Measurements from ENCODE around the gene BACE2.

Gene BACE2

DNA sequence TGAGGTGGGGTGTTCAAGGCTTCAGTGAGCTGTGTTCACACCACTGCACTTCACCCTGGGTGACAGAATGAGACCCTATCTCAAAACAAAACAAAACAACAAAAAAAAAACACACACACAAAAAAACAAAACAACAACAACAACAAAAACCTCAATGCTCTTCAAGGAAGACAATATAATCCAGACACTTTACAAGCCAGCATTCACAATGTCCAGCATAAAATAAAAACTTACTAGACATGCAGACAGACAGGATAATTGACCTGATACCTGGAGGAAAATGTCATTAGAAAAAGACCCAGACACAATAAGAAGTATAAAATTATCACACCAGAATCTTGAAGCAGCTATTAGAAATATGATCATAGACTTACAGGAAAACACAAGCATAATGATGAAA, 39.0 kb upstream of the BACE2 start:
- no peak overlapping the region for H3K27ac Mint-ChIP-seq
- TF ChIP-seq, protein P1, sequence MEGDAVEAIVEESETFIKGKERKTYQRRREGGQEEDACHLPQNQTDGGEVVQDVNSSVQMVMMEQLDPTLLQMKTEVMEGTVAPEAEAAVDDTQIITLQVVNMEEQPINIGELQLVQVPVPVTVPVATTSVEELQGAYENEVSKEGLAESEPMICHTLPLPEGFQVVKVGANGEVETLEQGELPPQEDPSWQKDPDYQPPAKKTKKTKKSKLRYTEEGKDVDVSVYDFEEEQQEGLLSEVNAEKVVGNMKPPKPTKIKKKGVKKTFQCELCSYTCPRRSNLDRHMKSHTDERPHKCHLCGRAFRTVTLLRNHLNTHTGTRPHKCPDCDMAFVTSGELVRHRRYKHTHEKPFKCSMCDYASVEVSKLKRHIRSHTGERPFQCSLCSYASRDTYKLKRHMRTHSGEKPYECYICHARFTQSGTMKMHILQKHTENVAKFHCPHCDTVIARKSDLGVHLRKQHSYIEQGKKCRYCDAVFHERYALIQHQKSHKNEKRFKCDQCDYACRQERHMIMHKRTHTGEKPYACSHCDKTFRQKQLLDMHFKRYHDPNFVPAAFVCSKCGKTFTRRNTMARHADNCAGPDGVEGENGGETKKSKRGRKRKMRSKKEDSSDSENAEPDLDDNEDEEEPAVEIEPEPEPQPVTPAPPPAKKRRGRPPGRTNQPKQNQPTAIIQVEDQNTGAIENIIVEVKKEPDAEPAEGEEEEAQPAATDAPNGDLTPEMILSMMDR (IDR thresholded peaks at IDR 0.05; ENCODE audit: unreplicated experiment in 3 of 3), result no peak
- peaks cover 4% of the 10 kb centered on the region for H3K4me1 Mint-ChIP-seq
- peaks cover 9% of the 10 kb centered on the region for H3K9me3 Mint-ChIP-seq
- no peak overlapping the region for H3K4me3 Mint-ChIP-seq
- no peaks in the 10 kb centered on the region for H3K36me3 Mint-ChIP-seq (ENCODE audit: low read depth)
- H3K27me3 Mint-ChIP-seq (ENCODE audit: low read depth), result peaks cover 8% of the 10 kb centered on the region

DNA sequence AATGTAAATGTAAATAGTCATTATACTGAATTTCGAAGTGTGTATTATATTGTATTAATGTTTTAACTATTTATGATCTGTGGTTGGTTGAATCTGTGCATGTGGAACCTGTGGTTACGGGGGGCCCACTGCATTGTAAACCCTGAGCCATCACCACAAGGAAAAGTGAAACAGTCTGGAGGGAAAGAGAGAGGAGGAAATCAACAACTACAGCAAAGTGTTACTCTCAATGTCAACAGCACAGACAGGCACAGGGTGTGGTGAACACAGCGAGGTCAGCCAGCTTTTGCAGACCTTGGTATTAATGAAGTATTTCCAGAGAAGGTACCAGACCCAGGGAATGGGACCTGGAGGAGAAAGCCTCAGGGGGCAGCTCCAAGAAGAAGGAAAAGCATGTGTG, 37.1 kb upstream of the BACE2 start:
- Mint-ChIP-seq H3K36me3 (ENCODE audit: low read depth) (no peaks in the 10 kb centered on the region), H3K27me3 (ENCODE audit: low read depth) (peaks cover 12% of the 10 kb centered on the region), H3K4me1 (no peaks in the 10 kb centered on the region), H3K4me3 (no peak overlapping the region), H3K9me3 (peaks cover 9% of the 10 kb centered on the region), H3K27ac (no peak overlapping the region)
- TF ChIP-seq, protein P1 (IDR thresholded peaks at IDR 0.05; ENCODE audit: unreplicated experiment in 3 of 3), result no peak

DNA sequence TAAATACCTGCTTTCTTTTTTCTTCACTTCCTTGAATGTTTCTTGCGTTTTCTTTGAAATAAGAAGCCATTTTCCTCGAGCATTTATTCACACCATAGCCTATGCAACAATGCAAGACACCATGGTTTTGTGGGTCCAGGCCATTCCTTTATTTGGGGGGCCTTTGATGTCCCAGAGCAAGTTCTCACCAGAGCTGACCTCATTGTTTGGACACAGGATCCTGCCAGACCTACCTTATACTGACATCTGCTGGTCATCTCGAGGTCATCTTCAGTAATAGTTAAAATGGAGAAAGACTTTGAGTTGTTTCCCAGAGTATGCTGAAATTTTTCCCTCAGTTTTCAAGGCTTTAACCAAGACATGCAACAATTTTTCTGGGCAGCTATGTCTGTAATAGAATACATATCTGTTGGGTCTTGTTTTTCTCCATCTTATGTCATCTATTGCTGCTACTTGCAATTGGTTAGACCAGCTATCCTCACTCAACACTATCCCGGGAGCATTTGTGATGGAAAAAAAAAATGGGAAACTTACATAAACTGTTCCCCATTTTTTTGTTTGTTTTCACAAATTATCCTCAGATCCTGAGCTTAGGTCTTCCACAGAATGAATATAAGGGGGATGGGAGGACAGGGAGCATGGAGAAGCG, 34.0 kb upstream of the BACE2 start:
- no peaks in the 10 kb centered on the region for H3K36me3 Mint-ChIP-seq (ENCODE audit: low read depth)
- peaks cover 12% of the 10 kb centered on the region for H3K27me3 Mint-ChIP-seq (ENCODE audit: low read depth)
- H3K4me1 Mint-ChIP-seq, result no peaks in the 10 kb centered on the region
- TF ChIP-seq, protein P1 (IDR thresholded peaks at IDR 0.05; ENCODE audit: unreplicated experiment in 3 of 3), result peak; percentile 41 to 63 (median 56)
- H3K27ac Mint-ChIP-seq, result no peak overlapping the region
- H3K4me3 Mint-ChIP-seq, result no peak overlapping the region
- H3K9me3 Mint-ChIP-seq, result peaks cover 5% of the 10 kb centered on the region

DNA sequence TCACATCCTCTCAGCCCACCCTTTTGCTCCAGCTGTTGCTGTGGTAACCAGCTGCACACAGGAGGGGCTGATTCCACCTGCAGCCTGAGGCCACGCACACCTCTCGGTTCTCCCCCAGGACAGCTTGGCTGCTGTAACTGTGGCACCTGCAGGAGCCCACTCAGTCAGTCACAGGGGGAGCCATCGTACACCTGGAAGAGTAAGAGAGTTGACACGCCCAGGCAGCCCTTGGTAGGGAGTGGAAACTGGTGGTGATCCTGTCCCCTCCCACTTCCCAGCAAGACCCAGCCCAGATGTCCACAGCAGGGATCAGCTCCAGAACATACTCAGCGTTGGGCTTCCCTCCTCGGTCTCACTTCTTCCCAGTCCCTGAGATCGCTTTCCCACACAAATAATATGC, 32.2 kb upstream of the BACE2 start:
- no peak overlapping the region for H3K4me3 Mint-ChIP-seq
- peaks cover 4% of the 10 kb centered on the region for H3K4me1 Mint-ChIP-seq
- no peaks in the 10 kb centered on the region for H3K9me3 Mint-ChIP-seq
- TF ChIP-seq, protein P1 (IDR thresholded peaks at IDR 0.05; ENCODE audit: unreplicated experiment in 3 of 3), result no peak
- H3K27ac Mint-ChIP-seq, result no peak overlapping the region
- H3K27me3 Mint-ChIP-seq (ENCODE audit: low read depth), result peaks cover 12% of the 10 kb centered on the region
- H3K36me3 Mint-ChIP-seq (ENCODE audit: low read depth), result no peaks in the 10 kb centered on the region

DNA sequence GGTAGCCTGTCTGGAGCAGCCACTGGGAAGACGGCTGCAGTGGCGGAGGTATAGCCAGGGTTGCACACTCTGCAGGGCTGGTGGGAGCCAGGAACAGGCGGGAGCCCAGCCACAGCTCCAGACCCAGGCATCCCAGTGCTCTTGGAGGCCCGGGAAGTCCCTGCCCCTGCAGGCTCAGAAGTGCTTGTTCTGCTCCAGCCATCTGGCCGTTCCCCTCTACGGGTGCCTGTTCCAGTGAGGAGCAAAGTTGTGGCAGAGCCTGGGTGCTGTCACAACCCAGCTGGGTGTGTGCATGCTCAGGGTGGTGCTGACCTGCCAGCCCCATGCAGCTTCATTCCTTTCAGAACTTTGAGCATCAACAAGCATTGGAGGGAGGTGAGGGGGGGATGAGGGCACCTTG, 31.7 kb upstream of the BACE2 start:
- H3K36me3 Mint-ChIP-seq (ENCODE audit: low read depth), result no peaks in the 10 kb centered on the region
- no peaks in the 10 kb centered on the region for H3K9me3 Mint-ChIP-seq
- peaks cover 8% of the 10 kb centered on the region for H3K4me1 Mint-ChIP-seq
- no peak overlapping the region for H3K4me3 Mint-ChIP-seq
- peaks cover 12% of the 10 kb centered on the region for H3K27me3 Mint-ChIP-seq (ENCODE audit: low read depth)
- H3K27ac Mint-ChIP-seq, result no peak overlapping the region
- TF ChIP-seq, protein P1 (IDR thresholded peaks at IDR 0.05; ENCODE audit: unreplicated experiment in 3 of 3), result no peak

DNA sequence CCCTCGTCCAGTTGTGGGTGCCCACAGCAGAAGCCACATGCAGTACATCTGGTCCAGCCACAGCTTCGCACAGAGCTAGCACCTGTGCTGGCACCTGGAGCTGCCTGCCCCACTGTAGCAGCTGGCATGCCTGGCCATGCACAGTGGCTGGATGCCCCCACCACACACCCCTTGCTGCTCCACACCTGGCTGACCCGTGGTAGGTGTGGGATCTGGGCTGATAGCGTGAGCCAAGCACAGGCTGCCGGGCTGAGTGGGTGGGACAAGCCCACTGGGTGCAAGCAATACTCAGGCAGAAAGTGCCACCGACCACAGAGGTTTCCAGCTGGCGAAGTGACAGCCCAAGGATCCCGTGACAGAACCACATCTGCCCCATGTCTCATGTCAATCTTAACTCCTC, 30.6 kb upstream of the BACE2 start:
- H3K4me1 Mint-ChIP-seq, result peaks cover 20% of the 10 kb centered on the region
- H3K36me3 Mint-ChIP-seq (ENCODE audit: low read depth), result no peaks in the 10 kb centered on the region
- H3K4me3 Mint-ChIP-seq, result no peak overlapping the region
- no peaks in the 10 kb centered on the region for H3K9me3 Mint-ChIP-seq
- no peak overlapping the region for H3K27ac Mint-ChIP-seq
- peaks cover 12% of the 10 kb centered on the region for H3K27me3 Mint-ChIP-seq (ENCODE audit: low read depth)
- TF ChIP-seq, protein P1 (IDR thresholded peaks at IDR 0.05; ENCODE audit: unreplicated experiment in 3 of 3), result no peak
